T-helper 1 cell (primary cell): Measurements from ENCODE around the gene PI4K2A.
A peak's percentile ranks its signal among the peaks of the same experiment; 100 is the strongest.
"Not testable (repeated sequence)": the region's sequence is repeated elsewhere in the genome, so short reads cannot be mapped to it uniquely, and the experiment has no call there.

Source experiments
- DNase-seq, 5 donors: peaks; one replicate each; pipeline ENCODE4 v3.0.0-alpha.2; 2012 to 2020

Gene PI4K2A

DNA sequence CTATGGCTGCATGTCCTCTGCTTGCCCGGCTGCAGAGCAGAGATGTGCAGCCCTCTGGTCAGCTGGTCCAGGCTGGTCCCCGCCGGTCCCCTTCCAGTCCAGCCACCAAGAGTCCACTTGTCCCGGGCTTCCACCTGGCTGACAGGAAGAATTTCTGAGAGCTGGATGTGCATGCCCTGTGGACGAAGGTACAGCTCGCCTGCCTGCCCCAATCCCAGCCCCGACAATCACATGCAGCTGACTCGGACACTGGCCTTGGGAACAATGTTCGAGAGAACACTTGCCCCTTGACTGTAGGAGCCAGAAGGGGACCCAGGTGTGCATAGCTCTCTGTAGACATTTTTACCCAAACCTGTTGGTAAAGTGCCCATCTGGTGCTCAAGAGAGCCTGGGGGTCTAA is 34.8 kb downstream of the PI4K2A start:
- no peak for DNase-seq

DNA sequence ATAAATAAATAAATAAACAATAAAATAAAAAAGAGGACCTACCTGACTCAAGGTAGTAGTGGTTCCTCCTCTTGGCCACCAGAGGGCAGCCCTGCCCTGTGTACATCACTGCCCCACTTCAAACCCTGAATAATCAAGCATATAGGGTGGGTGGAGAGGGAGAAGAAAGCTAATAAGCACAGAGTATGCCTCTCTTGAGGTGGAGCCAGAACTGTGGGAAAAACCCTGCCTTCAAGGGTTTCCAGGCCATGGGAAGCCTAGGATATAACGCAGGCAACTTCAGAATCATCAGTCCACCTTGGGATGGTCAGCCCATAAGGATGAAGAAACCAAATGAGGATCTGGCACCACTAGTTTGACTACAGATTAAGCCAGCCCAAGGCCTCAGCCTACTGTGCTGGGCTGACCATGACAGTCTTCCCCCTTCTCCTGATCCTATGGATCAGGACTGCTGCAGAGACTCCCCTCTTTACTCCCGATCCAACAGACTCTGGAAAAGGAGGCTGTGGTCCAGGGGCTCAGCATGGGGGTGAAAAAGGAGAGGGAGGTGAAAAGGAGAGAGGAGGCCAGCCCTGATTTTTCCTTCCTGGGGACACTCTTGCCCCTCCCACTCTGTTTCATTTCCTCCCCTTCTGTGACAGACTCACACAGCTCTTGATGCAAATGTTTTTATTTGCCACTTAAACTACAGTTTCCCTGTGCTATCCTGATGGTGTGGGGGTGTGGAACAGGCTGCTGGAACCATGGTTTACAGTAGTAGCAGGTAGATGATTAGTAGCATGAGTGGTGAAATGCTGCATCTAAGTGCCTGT is 36.5 kb downstream of the PI4K2A start:
- DNase-seq, result peak in 4 of 5 donors; percentile 29 to 43 (median 38)

DNA sequence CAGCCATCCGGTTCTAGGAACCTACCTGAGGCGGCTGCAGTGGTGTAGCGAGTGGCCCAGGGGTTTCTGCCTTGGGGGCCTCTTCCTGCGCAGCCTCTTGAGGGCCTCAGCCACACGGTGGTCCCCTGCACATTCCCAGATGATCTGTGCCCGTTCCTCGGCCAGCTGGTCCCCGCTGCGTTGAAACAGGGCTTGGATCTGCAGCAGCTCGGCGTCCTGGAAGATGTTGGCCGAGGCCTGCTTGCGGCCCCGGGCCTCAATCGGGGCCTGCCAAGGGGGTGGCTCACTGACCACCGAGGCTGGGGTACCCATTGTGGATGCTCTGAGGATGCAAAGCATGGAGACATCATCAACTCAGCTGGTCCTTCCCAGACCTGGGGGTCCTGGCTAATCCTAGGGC is 39.1 kb downstream of the PI4K2A start:
- DNase-seq, result no peak

DNA sequence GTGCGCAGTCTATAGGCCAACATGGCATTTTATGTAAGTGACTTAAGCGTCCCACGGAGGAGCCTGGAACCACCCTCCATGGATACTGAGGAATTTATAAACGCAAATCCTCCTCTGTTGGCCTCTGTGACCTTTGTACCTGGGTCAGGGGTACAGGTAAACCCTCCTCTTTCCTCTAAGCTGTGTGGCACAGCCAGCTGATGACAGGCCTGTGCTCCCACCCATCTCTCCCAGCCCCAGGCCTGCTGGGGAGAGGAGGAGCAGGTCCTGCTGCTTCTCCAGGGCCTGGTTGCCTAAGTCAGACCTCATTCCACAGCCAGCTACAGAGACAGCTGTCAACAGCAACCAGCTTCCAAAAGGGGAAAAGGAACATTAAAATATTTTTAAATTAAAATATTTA is 41.6 kb downstream of the PI4K2A start:
- no peak for DNase-seq

DNA sequence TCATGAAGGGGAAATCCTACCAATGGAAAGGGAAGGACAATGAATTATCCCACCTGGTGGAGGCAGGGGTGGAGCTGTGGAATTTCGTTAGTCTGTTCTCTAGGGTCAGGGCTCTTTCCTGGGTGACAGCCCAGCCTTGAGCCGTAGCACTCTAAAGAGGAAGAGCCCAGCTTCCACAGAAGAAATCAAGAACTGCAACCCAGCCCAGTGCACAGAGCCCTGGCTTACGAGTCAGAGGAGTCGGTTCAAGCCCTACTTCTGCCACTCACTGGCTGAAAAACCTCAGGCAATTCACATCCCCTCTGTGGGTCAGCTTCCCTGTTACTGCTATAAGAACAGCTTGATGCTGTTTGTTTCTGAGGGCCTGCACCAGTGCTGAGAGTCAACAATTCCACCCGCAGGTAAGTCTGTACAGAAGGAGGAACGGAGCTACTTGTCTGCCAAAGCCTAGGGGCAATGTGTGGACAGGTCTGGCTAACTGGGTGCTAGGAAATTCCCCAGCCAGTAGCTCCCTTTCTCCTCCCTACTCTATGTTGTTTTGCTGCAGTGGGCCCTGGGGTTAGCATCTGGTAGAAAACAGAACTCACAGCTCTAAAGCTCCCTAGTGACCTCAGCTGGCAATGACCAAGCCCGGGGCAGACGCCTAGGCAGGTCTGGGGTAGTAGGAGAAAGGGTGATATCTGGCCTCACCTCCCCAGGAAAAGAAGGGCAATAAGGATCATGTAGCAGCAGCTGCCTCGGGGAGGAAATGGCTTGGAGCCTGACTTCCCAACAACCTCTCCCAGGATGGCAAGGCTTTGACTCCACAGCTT is 43.3 kb downstream of the PI4K2A start:
- no peak for DNase-seq

DNA sequence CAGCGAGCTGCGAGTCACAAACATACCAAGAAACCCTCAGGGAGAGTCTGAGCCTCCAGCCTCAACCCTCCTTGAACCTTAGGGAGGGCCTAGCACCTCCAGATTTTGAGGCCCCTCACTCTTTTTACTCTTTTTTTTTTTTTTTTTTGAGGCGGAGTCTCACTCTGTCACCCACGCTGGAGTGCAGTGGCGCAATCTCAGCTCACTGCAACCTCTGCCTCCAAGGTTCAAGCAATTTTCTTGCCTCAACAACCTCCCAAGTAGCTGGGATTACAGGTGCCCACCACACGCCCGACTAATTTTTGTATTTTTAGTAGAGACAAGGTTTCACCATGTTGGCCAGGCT is 43.9 kb downstream of the PI4K2A start:
- not testable (repeated sequence) for DNase-seq

DNA sequence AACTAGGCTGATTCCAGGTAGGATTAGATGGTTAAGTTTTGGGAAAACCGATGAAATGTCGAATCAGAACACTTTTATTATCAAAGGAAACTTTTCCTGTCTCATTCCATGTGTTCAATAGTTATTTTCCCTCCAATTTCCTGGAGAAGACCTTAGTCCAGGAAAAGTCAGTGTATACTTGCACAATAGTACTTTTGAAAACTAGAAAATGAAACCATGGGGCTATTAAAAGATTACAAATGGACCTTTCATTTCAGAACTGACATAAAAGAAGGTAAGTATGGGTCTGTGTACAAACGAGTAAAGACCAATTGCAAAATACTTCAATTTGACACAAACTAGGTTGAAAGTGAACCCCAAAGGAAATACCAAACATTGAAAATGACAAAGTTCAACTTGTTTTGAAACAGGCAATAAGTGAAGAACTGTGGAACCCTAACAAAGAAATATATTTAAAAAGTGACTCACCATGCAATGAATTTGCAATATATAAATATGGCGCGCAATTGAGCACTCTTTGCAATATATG is 44.5 kb downstream of the PI4K2A start:
- DNase-seq, result no peak

DNA sequence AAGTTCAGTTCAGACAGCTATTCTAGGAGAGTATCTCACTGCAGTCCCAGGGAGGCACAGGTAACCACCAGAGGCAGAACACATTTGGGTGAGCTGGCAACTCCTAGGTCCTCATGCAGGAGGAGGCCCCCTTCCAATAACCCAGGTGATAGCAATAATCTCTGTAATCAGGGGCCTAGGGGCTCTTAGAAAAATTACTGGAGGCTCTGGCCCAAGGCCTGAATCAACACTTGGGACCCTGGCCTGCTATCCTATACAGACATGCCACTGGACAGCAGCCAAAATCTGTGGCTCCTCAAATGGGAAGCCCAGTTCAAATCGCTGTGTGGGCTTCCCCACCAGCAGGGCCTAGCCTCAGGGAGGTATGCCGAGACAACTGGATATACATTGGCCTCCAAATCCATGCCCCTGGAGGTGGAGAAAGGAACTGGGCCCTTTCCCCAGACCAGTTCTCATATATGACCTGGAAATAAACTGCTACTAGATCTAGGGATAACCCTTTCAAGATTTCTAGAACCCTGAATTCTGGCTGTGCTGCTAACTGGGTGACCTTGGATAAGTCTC is 45.0 kb downstream of the PI4K2A start:
- DNase-seq, result no peak

DNA sequence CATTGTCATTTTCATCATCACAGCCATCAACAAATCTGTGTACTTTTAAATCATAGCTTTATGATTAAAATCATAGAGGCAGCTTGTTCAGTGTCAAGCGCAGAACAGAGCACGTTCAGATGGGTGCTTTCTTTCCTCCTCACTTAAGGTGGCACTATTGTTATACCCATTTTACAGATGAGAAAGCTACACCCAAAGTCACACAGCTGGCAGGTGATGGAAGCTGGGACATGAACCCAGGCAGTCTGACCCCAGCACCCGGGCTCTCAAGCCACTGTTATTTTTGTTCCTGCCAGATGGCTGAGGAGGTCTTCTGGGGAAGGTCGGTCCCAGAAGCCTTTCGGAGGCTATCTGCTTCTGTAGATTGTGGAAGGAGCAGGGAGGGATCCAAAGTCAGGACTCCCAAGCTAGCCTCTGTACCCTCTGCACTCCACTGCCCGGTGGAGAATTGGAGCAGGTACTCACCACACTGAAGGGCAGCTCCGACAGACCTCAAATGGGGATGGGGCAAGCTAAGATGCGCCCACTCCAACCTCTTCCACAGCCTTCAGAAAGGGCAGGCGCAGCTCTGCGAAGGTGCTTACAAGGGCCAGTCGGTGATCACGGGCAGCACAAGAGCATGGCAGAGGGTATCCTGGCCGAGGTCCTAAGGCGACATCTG is 46.0 kb downstream of the PI4K2A start:
- peak in 1 of 5 donors; percentile 40 for DNase-seq

DNA sequence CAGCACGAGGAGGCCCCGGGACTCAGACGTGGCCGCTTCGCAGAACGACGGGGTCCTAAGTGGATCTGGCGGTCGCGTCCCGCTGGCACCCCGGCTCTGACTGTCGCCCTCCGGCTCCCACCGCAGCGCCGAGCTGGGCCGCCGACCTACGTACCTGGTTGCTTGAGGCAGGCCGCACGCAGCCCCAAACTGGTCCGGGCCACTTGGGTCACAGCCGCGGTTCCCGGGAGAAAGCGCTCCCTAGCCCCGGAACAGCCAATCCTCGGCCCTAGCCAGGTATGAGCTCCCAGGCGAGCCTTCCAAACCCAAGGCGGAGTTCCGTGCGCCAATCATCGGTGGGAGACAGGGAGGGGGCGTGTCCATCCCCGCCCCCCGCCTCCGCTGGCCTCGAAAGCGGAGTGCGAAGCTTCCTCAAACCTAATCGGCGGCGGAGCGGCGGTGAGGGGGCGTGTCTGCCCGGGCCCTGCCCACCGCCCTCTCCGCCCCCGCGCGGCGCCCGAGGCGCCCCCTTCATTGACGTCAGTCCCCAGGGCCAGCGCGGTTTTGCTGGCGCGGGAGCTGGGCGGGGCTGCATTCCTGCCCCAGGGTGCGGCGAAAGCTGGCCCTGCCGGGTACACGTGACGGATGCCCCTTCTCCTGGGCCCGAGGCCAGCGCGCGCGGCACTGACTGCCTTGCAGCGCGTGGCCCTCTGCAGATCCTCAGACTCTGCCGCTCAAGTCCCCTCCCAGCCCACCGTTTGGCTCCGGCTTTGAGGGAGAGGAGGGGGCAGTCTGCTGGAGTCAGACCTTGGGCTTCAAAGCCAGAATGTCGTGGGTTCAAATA is 46.7 kb downstream of the PI4K2A start, which contains the start of gene AVPI1:
TSS of gene AVPI1 (minus strand) at position 280 of the 823 bp plus-strand sequence. CDS start 7,336 bp downstream, outside the sequence.
- peak; percentile 94 to 97 (median 95) for DNase-seq

DNA sequence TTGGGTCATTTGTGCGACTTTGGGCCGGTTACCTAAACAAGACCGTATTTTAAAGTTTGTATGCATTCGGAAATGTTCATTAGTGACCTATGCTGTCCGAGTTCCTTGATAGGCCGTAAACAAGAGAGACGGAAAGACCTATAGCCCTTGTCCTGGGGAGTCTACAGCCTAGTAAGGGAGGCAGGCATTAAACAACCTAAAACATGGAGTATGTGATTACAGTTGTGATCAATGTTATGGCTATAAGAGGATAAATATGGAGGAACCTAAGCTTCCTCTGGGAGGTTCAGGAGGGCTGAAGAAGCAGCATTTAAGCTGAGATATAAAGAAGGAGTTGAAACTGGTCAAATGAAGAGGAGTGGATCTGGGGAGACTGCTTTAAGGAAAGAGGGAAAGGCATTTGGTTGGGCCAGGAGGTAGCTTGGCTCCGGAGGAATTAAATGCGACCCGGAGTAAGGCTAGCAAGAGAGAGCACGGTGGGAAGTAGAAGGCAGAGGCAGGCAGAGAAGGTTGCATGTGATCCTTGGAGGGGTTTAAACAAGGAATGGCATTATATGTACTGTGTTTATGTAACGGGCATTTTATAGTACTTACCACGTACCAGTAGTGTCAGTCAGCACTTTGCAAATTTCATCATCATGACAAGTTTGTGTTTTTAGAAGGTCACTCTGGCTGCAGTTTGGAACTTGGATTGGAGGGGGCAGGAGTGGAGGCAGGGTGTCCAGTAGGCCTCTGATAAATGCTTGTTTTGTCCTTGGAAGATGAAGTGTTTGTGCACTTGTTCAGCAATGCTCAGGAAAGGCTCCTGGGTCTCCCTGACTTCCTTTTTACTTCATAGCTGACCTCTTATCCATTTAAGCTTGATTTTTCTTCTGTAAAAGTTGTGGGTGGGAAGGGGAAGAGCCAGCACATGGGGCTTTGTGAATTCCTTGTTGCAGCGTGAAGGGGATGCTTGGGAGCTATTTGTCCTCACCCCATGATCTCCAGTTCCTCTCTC is 47.6 kb downstream of the PI4K2A start:
- DNase-seq, result no peak

DNA sequence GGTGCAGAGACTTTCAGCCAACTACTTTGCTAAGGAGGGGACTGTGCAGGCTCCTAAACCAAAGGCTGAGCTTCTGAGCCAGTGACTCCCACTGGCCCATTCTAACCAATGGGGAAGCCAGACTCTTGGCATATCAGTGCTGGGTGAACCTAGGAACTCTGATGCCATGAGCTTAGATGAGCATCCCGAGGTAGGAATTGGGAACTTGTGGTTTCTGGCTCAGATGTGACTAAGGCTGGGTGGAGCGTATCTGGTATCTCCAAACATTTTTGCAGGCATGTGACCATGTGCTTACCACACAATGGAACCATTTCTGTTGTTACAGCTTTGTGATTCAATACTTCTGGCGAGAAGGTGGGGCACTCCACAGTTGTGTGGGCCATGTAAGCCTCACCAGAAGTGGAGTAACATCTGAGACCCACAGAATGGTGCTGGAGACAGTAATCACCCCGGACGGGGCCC is 49.1 kb downstream of the PI4K2A start:
- no peak for DNase-seq

DNA sequence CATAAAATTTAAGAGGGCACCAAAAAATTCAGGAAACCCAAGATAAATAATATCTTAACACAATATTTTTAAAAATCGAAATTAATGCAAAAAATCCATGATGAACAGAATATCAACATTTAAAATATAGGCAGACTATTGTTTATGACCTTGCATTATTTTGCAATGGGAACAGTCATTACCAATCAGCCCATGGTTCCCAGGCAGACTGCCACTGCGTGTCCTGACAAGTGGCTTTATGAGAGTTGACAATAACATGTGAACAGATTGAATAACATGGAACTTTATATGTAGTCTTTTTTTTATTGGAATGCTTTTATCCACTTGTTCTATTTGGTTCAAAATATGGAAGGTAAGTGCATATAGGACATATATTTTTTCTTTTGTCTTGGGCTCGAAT is 49.7 kb downstream of the PI4K2A start:
- no peak for DNase-seq

DNA sequence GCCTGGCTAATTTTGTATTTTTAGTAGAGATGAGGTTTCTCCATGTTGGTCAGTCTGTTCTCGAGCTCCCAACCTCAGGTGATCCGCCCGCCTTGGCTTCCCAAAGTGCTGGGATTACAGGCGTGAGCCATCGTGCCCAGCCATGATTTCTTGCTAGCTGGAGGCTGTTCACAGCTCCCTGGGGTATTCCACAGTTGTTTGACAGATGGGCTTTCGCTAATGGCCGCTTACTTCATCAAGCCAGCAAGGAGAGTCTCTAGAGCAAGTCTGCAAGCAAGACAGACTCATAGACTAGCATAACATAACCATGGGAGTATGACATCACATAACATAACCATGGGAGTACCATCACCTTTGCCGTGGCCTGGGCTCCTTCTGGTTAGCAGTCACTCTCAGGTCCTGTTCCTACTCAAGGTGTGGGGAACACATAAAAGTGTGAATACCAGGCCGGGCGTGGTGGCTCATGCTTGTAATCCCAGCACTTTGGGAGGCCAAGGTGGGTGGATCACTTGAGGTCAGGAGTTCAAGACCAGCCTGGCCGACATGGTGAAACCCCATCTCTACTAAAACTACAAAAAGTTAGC is 57.7 kb downstream of the PI4K2A start:
- DNase-seq, result not testable (repeated sequence)

DNA sequence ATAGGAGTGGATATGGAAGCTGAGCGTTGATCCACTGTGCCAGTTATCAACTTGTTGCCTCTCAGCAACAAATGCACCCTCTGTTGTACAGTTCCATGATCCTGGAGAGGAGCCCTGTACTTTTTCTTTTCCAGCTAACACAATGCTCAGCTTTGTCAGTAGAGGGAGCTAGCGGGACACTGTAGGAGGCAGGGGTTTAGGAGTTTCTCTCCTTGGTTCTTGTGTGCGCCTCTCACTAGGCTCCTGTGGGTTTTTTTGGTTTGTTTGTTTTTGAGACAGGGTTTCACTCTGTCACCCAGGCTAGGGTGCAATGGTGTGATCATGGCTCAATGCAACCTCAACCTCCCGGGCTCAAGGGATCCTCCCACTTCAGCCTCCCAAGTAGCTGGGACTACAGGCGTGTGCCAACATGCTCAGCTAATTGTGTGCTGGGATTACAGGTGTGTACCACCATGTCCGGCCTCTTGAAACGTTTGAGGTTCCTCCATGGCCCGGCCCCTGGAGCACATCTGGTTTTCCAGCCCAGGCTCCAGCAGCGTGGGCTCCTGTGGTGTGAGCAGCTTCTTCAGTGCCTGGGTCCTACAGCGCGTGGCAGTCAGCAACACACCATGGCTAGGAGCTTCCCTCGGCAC is 61.1 kb downstream of the PI4K2A start:
- peak in 3 of 5 donors; percentile 27 to 53 (median 34) for DNase-seq

DNA sequence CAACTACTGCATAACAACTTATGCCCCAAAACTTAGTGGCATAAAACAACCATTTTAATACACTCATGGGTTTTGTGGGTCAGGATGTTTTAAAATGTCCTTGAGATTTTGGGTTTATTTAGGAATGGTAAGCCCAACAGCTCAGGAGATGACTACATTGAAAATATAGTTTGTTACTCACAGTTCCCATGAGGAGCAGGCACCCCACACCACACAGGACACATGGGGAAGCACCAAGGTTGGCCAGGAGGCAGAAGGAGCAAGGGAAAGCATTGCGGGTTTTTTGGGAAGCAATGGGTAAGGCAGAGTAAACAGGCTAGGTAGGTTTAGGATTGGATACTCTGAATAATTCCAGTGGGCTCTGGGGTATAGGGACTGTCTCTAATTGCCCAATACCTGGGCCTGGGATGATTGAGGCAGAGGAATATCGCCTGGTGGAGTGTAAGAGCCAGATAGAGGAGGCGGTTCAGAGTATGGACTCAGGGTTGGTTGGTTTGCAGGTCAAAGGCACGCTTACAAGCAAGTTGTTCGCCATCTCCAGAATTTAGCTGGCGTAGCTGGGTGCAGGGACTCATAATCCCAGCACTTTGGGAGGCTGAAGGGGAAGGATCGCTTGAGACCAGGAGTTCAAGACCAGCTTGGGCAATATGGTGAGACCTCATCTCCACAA is 63.1 kb downstream of the PI4K2A start:
- DNase-seq, result no peak

DNA sequence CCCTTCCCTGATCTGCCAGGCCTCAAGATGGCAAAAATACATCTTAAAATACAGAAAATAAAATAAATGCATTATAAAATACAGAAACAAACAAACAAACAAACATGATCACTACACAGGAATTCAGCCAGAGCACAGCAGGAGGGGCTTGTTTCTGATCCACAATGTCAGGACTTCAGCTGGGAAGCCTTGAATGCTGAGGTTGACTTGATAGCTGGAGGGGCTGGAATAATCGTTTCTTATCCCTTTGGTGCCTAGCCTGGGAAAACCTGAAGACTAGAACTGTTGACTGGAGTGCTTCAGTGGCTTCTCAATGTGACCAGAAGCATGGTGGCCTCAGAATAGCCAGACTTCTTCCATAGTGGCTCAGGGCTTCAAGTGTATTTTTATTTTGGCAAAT is 63.9 kb downstream of the PI4K2A start:
- no peak for DNase-seq

DNA sequence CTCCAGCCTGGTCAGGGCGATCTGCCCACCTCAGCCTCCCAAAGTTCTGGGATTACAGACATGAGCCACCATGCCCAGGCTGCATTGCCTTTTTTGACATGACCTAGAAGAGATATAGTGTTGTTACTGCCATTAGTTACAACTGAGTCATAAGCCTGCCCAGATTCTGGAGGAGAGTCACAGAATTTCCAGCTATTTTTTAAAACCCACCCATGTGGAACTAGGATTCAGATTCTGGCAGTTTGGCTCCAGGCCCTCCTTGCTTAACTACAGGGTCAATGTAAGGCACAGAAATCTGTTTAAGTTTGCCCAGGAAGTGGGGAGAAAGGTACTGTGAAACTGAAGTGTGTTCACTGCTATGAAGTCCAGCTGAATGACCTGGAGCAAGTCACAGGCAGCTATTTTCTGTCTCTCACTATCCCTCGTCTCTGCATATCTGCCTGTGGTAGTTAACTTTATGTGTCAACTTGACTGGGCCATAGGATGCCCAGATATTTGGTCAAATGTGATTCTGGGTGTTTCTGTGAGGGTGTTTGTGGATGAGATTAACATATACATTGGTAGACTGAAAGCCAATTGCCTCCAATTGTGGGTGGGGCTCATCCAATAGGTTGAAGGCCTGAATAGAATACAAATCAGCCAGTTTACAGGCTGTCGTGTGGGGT is 64.7 kb downstream of the PI4K2A start:
- no peak for DNase-seq
